Fibroblast of villous mesenchyme (primary cell): Measurements from ENCODE around the gene FHOD3. TPM values are rescaled to one million over a fixed set of nuclear protein-coding genes. Genes with fewer than 3 reads are reported as not detected.

ENCODE experiments used
- DNase-seq: peaks from one replicate; pipeline ENCODE4 v3.0.0-alpha.2; 2010; ENCODE audit warnings: low read depth
- H3K4me3 ChIP-seq: 2 replicates; pipeline ENCODE4 v1.5.1; 2011; ENCODE audit warnings: low read depth, mild to moderate bottlenecking, low read length
- CTCF ChIP-seq: IDR thresholded peaks from 2 replicates; pipeline ENCODE4 v1.5.1; 2012; ENCODE audit warnings: low read depth, mild to moderate bottlenecking, low read length; ENCODE audit not compliant: insufficient read depth
- total RNA-seq: library from RNA; depleted of rRNA; stranded (reverse); fragments of >200 nt; gene quantifications from 2 replicates; pipeline ENCODE4 v1.2.3, GENCODE V29; 2012

FHOD3 gene
- total RNA-seq, 1 donor, result 5.2 TPM

DNA sequence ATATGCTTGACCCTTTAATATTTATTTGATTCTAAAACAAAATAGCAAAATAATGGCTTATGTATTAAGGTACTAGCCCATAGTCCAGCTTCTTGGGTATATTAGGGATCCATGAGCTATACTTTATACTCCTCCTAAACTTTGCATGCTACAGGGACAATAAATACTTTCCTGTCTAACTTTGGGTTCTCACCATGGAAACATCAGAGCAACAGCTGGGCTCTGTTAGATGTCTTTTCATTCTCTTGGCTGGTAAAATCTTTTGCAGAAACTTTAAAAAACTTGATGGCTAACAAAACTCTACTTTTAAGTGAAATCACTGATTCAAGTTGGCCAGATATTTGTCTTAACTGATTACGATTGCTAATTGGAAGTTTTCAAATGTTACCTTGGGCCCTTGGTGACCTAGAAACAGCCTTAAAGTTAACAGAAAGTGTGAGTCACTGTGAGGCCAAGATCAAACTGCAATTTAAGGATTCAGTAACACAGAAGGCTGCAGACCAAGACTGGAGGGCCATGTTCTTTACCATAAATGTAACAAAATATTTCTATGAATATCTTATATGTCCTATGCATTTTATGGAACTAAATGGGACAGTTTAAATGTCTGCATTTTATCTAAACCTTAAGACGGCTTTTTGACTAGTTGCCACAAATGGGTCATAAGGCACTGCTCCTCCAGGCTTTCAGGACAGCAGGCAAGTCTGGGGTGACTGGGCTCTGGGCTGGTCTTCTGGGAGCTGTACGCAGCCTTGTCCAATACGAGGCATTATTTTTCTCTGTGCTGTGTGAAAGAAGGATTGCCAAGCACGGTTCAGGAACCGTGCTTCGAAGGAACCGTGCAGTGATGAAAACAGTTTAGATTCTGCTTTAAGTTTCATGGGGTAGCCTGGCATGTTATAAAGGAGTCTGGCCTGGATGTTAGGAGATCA, 342.8 kb downstream of the FHOD3 start:
- no peak overlapping the region for H3K4me3 ChIP-seq
- no peak for DNase-seq

DNA sequence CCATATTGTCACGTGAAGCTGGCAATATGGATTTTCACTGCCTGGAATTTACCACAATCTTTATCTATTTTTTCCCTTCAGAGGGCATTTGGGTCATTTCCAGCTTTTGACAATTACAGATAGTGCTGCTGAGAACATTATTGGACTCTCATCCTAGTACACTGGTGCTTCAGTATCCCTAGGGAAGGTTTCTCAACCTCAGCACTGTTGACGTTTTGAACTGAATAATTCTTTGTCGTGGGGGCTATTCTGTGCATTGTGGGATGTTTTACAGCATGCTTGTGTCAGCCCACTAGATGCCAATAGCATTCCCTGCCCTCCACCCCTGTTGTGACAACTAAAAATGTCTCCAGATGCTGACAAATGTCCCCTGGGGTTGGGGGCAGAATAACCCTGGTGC, 345.5 kb downstream of the FHOD3 start:
- TF ChIP-seq CTCF, result no peak

More for the DNA sequence above, 342.8 kb downstream of the FHOD3 start:
- no peak for TF ChIP-seq CTCF

GRCh38 chr18:36648803-36649202, 351.3 kb downstream of the FHOD3 start:
- TF ChIP-seq CTCF, result no peak
- no peak for DNase-seq
- no peak overlapping the region for H3K4me3 ChIP-seq

More for the DNA sequence above, 345.5 kb downstream of the FHOD3 start:
- no peak for DNase-seq
- no peak overlapping the region for H3K4me3 ChIP-seq

DNA sequence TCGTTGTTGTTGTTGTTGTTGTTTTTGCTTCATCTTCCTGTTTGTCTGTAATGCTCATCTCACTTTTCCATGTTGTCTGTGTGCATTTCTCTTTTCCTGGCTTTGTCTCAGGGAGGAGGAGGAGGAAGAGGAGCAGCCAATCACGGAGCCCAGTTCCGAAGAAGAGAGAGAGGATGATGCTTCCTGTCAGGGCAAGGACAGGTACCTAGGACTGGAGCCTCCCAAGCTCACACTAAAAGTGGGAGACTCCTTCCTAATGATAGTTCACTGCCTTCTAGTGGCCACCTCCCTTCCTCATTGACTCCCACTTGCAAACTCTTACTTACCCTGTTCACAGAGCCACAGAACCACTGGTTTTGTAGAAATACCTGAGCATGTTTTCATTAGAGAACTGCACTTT, 351.7 kb downstream of the FHOD3 start:
- no peak for DNase-seq
- no peak overlapping the region for H3K4me3 ChIP-seq
- TF ChIP-seq CTCF, result no peak

DNA sequence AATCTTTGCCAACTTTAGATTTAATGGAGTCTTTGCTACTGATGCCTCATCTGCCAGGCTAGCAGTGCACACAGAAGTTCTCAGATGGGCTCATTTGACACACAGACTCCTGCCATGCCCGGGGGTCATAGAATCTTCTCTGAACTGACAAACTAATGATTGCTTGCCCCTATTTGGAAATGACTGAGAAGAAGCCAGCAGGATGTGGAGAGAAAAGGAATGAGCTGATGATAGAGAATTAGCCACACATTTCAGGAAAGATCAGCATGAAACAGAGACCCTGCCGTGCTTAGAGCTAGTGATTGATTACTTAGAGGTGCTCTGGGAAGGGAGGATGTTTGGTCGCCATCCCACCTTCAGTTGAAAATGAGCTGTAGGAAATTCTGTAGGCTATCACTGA, 352.8 kb downstream of the FHOD3 start:
- no peak overlapping the region for H3K4me3 ChIP-seq
- TF ChIP-seq CTCF, result no peak
- DNase-seq, result no peak

DNA sequence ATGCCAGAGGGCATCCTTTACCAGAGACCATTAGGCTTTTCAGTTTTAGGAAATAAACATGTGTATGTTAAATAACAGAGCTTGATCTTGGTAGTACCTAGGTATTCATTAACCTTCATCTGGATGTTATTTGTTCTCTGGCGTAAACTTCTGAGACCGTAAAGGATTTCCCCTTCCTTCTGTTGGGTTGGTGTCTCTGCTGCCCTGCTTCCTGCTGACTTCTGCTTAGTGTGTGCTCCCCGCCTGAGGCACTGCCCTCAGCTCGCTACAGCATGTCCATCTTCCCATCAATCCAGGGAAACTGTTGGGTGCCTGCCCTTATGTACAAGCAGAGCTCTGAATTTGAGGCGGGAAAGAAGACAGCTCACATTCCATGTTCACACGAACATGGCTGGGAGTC, 353.4 kb downstream of the FHOD3 start:
- no peak for TF ChIP-seq CTCF
- no peak for DNase-seq
- no peak overlapping the region for H3K4me3 ChIP-seq
